Measurements from ENCODE around the gene AUTS2.

Gene AUTS2

GRCh38 chr7:69799990-69800389 lies 201.7 kb downstream of the AUTS2 start:
- DNase-seq (ENCODE audit: low read depth, low spot score), result no peak
- no peak overlapping the region for H3K4me3 ChIP-seq (ENCODE audit: low read depth, low read length)

GRCh38 chr7:69800495-69800894 lies 202.2 kb downstream of the AUTS2 start:
- ChIA-PET POLR2A (no interaction called here), CTCF (no interaction called here)
- DNase-seq (ENCODE audit: low read depth, low spot score), result no peak
- no peak overlapping the region for H3K4me3 ChIP-seq (ENCODE audit: low read depth, low read length)
- no peak for TF ChIP-seq CTCF (IDR thresholded peaks at IDR 0.05; ENCODE audit: insufficient read depth, low read length, missing control alignments)

More at GRCh38 chr7:69799990-69800389, 201.7 kb downstream of the AUTS2 start:
- ChIA-PET POLR2A (no interaction called here), CTCF (interaction anchor here (1.3 kb wide), 1 partner anchor 10 kb away, joined by 4 read pairs; no protein-coding TSS in a partner anchor)
- no peak for TF ChIP-seq CTCF (IDR thresholded peaks at IDR 0.05; ENCODE audit: insufficient read depth, low read length, missing control alignments)

GRCh38 chr7:69801729-69802682 lies 203.7 kb downstream of the AUTS2 start:
- ChIA-PET CTCF (interaction anchor here (1.2 kb wide), 1 partner anchor 12 kb away, joined by 3 read pairs; no protein-coding TSS in a partner anchor), POLR2A (no interaction called here)
- DNase-seq (ENCODE audit: low read depth, low spot score), result no peak
- no peak overlapping the region for H3K4me3 ChIP-seq (ENCODE audit: low read depth, low read length)
- no peak for TF ChIP-seq CTCF (IDR thresholded peaks at IDR 0.05; ENCODE audit: insufficient read depth, low read length, missing control alignments)

GRCh38 chr7:69803699-69804516 lies 205.6 kb downstream of the AUTS2 start:
- TF ChIP-seq CTCF (IDR thresholded peaks at IDR 0.05; ENCODE audit: insufficient read depth, low read length, missing control alignments), result no peak
- no peak for DNase-seq (ENCODE audit: low read depth, low spot score)
- CTCF ChIA-PET, result interaction anchor here (1.0 kb wide), 1 partner anchor 14 kb away, joined by 3 read pairs; no protein-coding TSS in a partner anchor
- no peak overlapping the region for H3K4me3 ChIP-seq (ENCODE audit: low read depth, low read length)
- POLR2A ChIA-PET, result no interaction called here

GRCh38 chr7:69804962-69805361 lies 206.7 kb downstream of the AUTS2 start:
- CTCF ChIA-PET, result no interaction called here
- H3K4me3 ChIP-seq (ENCODE audit: low read depth, low read length), result no peak overlapping the region
- no peak for TF ChIP-seq CTCF (IDR thresholded peaks at IDR 0.05; ENCODE audit: insufficient read depth, low read length, missing control alignments)
- DNase-seq (ENCODE audit: low read depth, low spot score), result no peak
- POLR2A ChIA-PET, result no interaction called here

GRCh38 chr7:69808391-69808790 lies 210.1 kb downstream of the AUTS2 start:
- ChIA-PET CTCF (no interaction called here), POLR2A (interaction anchor here (0.7 kb wide), 1 partner anchor 8 kb away, joined by 3 read pairs; no protein-coding TSS in a partner anchor)
- DNase-seq (ENCODE audit: low read depth, low spot score), result no peak
- no peak overlapping the region for H3K4me3 ChIP-seq (ENCODE audit: low read depth, low read length)
- no peak for TF ChIP-seq CTCF (IDR thresholded peaks at IDR 0.05; ENCODE audit: insufficient read depth, low read length, missing control alignments)
